ENCODE measurements around the gene TBL2. TPM values are rescaled to one million over a fixed set of nuclear protein-coding genes. Genes with fewer than 3 reads are reported as not detected.

Gene TBL2
- total and polyA plus RNA-seq, 10 of the 15 experiments (the other 5 are each of a cell fraction or from before 2014, with no cell fraction given), result 1.1 to 49.7 (median 26.7) TPM

- TF ChIP-seq NFYB (IDR thresholded peaks at IDR 0.05; ENCODE audit: insufficient read depth, low read depth, low read length), result no peak
Observed at GRCh38 chr7:73596191-73597065, 18.0 kb upstream of the TBL2 start (continued).

GRCh38 chr7:73595358-73595757, 17.0 kb upstream of the TBL2 start:
- ATAC-seq (no peak), DNase-seq (ENCODE audit: low read depth, low spot score) (no peak), FAIRE-seq (no peak)
- Histone ChIP-seq H3K4me1 (ENCODE audit: control insufficient read depth, insufficient read depth, low read length) (no peaks in the 10 kb centered on the region), H2AFZ (ENCODE audit: control insufficient read depth, low read depth, low read length) (no peak overlapping the region), H3K9ac (ENCODE audit: control insufficient read depth, insufficient read depth, low read length) (no peak overlapping the region), H3K79me2 (ENCODE audit: control insufficient read depth, insufficient read depth, low read length) (no peaks in the 10 kb centered on the region), H3K9me3 (replicated peaks; ENCODE audit: control insufficient read depth, insufficient read depth, low read length) (no peaks in the 10 kb centered on the region), H4K20me1 (ENCODE audit: control insufficient read depth, insufficient read depth) (no peaks in the 10 kb centered on the region), H3K27ac (ENCODE audit: control insufficient read depth, insufficient read depth) (no peak overlapping the region), H3K4me3 (no peak overlapping the region), H3K4me2 (ENCODE audit: control insufficient read depth, insufficient read depth) (no peak overlapping the region), H3K27me3 (replicated peaks in 1 of 2; ENCODE audit: control insufficient read depth in 2 of 2, insufficient read depth in 2 of 2, low read length in 1 of 2) (no peaks in the 10 kb centered on the region), H3K36me3 (ENCODE audit: control insufficient read depth in 2 of 2, insufficient read depth in 2 of 2, low read length in 1 of 2) (no peaks in the 10 kb centered on the region)
- ChIA-PET SMC1A (ENCODE audit: uncharacterized antibody, unreplicated experiment) (interaction anchor here (0.6 kb wide), 1 partner anchor 75 kb away, joined by 3 read pairs; no protein-coding TSS in a partner anchor), CTCF (interaction anchor here (0.7 kb wide), 1 partner anchor 18 kb away, joined by 3 read pairs; no protein-coding TSS in a partner anchor), POLR2A (no interaction called here), RAD21 (ENCODE audit: unreplicated experiment) (no interaction called here)
- TF ChIP-seq ZNF24 (IDR thresholded peaks at IDR 0.05) (no peak), ZNF592 (IDR thresholded peaks at IDR 0.05) (no peak), BCL11A (IDR thresholded peaks at IDR 0.05; ENCODE audit: low read depth, low read length) (no peak), CHD1 (IDR thresholded peaks at IDR 0.05; ENCODE audit: low read depth, low read length) (no peak), EZH2 (IDR thresholded peaks at IDR 0.05; ENCODE audit: borderline replicate concordance, control insufficient read depth, low read depth, low read length) (no peak), SREBF1 (IDR thresholded peaks at IDR 0.05; ENCODE audit: low read length) (no peak), CHD4 (IDR thresholded peaks at IDR 0.05) (no peak), NBN (IDR thresholded peaks at IDR 0.05) (no peak), MLLT1 (IDR thresholded peaks at IDR 0.05) (no peak), PML (IDR thresholded peaks at IDR 0.05; ENCODE audit: low read length) (no peak), POLR2A (IDR thresholded peaks at IDR 0.05; ENCODE audit: low read depth, low read length) (no peak), NRF1 (conservative IDR thresholded peaks at IDR 0.05; ENCODE audit: low read depth, low read length) (no peak), RB1 (IDR thresholded peaks at IDR 0.05; ENCODE audit: borderline replicate concordance) (no peak), BMI1 (IDR thresholded peaks at IDR 0.05; ENCODE audit: borderline replicate concordance) (no peak), MAX (IDR thresholded peaks at IDR 0.05; ENCODE audit: low read depth, low read length) (no peak)
- WGBS (ENCODE audit: insufficient coverage, insufficient replicate concordance, low lambda C conversion rate, missing lambda C conversion rate), result 74% methylated on average over 9 of the region's 9 CpGs
- BruUV-seq (replicated peaks), result no TSS peak
- in situ Hi-C loops (cut with MboI), result no loop called here
- intact Hi-C loops (cut with micrococcal nuclease; ENCODE audit: unreplicated experiment), result no loop called here

Measured in GM12878 (cell line).